Gastrocnemius medialis (tissue), 4 donors: ENCODE measurements around the gene DOLPP1.

ENCODE experiments used
- POLR2A ChIP-seq, 2 donors: fragments of 450-650 bp; IDR thresholded peaks; one replicate each; pipeline ENCODE4 v1.6.1; 2017; ENCODE audit warnings: antibody characterized with exemption in 2 of 2, mild to moderate bottlenecking in 2 of 2, moderate library complexity in 2 of 2
- TF ChIP-seq, protein P1 (sequence below), 5 experiments: fragments of 450-650 bp in 3 of 5; fragments of 200-600 bp in 2 of 5; sonication (generic) in 2 of 5; IDR thresholded peaks in 4 of 5; conservative IDR thresholded peaks in 1 of 5; 1 replicate in 4 of 5; 2 replicates in 1 of 5; pipeline ENCODE4 v1.5.1; 2016 to 2019; ENCODE audit warnings: antibody characterized with exemption in 5 of 5, mild to moderate bottlenecking in 3 of 5, moderate library complexity in 3 of 5

DNA sequence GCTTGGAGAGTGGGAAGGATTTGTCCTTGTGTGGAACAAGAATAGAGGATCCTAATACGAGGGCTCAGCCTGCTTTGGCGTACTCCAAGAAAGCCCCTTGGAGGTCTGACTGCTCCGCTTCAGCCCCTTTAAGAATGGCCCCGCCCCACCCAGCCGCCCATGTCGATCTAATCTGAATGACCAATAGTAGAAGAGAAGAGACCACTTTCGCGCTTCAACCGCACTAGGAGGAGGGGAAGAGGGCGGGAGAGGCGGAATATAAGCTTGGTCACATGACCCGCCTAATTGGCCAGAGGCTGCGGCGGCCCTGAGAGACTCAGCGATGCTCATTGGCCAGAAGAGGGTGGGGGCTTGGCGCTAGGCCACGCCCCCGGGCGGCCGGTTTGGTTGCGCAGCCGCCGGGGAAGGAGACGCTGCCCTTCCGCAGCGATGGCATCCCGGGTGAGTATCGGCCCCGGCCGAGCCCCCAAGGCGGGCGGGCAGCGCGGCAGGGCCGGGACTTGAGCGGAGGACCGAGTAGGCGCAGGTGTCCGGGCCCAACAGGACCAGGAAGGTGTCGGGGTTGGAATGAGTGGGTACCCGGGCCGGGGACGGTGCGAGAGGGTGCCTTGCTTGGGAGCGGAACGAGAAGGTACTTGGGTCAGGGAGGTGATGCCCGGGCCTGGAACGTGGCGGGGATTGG, 44.5 kb upstream of the DOLPP1 start, which contains the start of gene MIGA2:
- TF ChIP-seq, protein P1, sequence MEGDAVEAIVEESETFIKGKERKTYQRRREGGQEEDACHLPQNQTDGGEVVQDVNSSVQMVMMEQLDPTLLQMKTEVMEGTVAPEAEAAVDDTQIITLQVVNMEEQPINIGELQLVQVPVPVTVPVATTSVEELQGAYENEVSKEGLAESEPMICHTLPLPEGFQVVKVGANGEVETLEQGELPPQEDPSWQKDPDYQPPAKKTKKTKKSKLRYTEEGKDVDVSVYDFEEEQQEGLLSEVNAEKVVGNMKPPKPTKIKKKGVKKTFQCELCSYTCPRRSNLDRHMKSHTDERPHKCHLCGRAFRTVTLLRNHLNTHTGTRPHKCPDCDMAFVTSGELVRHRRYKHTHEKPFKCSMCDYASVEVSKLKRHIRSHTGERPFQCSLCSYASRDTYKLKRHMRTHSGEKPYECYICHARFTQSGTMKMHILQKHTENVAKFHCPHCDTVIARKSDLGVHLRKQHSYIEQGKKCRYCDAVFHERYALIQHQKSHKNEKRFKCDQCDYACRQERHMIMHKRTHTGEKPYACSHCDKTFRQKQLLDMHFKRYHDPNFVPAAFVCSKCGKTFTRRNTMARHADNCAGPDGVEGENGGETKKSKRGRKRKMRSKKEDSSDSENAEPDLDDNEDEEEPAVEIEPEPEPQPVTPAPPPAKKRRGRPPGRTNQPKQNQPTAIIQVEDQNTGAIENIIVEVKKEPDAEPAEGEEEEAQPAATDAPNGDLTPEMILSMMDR (IDR thresholded peaks at IDR 0.05 in 4 of 5, conservative IDR thresholded peaks at IDR 0.05 in 1 of 5), result peak in 2 of 5 experiments; percentile 14 to 24
- peak; percentile 89 to 91 for TF ChIP-seq POLR2A (IDR thresholded peaks at IDR 0.05)
